HG02884 (cell line): ENCODE data around the gene TEX48.
A peak's percentile ranks its signal among the peaks of the same experiment; 100 is the strongest.

ENCODE experiments used
- ATAC-seq: cut with Tn5 transposase; IDR thresholded peaks from one replicate; pipeline ENCODE4 v1.9.1; 2021; ENCODE audit warnings: mild to moderate bottlenecking, moderate library complexity; ENCODE audit not compliant: unreplicated experiment

Gene TEX48, protein sequence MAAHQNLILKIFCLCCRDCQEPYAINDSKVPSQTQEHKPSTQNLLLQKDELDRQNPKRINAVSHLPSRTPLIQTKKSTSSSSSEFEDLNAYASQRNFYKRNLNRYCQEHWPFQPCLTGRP

GRCh38 chr9:114681594-114682332, at the start of gene TEX48:
Gene TEX48 (minus strand): TSS chr9:114682192. CDS start chr9:114671723, 10,469 bp downstream.
- ATAC-seq = peak; percentile 89

GRCh38 chr9:114731701-114732100, 49.7 kb upstream of the TEX48 start:
- no peak for ATAC-seq

GRCh38 chr9:114729706-114730105, 47.7 kb upstream of the TEX48 start:
- no peak for ATAC-seq

DNA sequence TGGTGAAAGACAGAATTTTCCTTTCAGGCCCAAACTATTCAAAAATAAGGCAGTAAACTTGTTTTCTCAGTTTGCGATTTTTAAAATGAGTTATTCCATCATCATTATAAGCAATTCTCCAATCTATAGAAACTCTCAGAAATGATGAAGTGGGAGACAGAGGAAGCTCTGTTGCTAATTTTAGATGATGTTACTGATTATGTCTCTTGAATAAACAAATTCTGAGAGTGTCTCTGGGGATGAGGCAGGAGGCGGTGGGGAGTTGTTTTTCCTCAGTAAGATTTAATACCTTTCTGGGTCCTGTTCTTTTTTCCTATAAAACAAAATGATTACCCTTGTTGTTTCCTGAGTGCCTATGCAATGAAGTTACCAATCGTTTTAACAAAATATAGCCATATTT, 43.9 kb upstream of the TEX48 start:
- ATAC-seq = no peak

DNA sequence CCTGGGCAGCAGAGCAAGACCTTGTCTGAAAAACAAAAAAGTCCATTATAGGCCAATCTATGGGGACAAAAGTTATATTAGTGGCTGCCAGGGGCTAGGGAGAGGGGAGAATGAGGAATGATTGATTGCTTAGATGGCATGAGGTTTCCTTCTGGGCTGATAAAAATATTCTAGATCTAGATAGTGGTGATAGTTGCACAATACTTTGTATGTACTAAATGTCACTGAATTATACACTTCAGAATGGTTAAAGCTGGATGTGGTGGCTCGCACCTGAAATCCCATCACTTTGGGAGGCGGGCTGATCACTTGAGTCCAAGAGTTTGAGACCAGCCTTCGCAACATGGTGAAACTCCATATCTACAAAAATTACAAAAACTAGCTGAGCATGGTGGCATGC, 42.8 kb upstream of the TEX48 start:
- no peak for ATAC-seq

- ATAC-seq = no peak
These were observed 41.9 kb upstream of the TEX48 start for GRCh38 chr9:114723931-114724330.

- ATAC-seq = no peak
These were observed 41.1 kb upstream of the TEX48 start for GRCh38 chr9:114722937-114723620.

DNA sequence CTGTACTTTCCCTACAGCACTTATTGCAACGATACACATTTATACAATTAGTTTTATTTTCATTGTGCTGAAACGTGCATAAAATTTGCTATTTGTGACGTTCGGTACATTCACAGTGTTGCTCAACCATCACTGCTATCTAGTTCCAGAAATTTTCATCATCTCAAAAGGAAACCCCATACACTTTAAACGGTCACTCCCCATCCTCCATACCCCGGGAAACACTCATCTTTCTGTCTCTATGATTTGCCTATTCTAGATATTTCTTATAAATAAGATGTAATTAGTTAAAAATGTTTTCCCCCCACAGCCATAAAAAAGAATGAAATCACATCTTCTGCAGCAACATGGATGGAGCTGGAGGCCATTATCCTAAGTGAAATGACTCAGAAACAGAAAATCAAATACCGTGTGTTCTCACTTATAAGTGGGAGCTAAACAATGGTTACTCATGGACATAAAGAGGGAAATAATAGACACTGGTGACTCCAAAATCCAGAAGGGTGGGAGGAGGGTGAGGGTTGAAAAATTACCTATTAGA, 40.2 kb upstream of the TEX48 start:
- no peak for ATAC-seq

DNA sequence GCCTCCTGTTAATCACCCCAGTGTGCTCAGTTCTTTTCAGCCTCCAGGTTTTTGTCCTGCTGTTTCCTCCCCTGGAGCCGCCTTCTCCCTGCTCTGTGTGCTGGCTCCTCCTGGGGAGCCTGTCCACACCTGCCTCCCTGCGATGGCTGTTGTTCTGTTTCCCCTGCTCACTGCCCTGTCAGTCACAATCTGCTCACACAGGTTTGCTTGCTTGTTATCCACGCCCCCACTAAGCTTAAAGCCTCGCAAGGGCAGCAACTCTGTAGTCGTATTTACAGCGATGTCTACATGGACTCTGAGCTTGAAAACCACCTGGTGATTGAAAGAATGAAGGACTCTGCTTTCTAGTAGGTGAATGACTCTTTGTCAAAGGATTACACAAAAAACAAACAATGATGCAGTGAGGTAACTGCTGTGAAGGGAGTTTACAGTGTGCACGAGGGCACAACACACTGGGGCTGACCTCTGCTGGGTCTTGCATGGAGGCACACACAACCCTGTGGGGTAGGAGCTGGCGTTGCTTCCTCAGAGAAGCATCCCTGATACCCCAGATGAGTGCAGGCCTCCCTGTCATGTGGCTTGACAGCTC, 39.6 kb upstream of the TEX48 start:
- ATAC-seq = no peak

DNA sequence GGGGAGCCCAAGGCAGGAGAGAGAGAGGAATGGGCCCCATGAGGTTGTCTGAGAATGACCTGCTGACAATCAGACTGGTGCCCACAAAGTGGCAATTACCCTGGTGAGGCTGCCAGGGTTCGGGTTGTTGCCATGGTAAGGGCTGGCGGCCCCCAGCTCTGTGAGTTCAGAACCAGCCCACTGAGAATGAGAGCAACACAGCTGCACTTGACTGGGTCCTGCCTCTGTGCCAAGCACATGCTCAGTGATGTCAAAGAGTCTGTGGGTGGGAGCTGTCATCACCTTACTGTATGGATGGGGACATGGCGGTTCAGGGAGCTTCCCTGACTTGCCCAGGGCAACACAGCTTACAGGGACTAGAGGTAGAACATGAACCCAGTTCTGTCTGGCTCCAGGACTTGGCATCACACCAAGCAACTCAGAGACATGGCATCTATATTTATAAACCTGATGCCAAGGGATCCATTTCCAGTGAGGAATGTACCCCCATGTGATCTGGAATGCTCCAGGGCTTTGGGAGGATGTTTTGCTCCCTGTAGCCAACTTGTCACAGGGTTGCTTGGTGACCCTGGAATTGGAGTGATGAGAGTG, 38.2 kb upstream of the TEX48 start:
- ATAC-seq = no peak

GRCh38 chr9:114719290-114719689, 37.3 kb upstream of the TEX48 start:
- ATAC-seq = no peak

- ATAC-seq = peak; percentile 84
These were observed 36.8 kb upstream of the TEX48 start for GRCh38 chr9:114718801-114719221.

GRCh38 chr9:114717908-114718486, 36.0 kb upstream of the TEX48 start:
- no peak for ATAC-seq

- no peak for ATAC-seq
These were observed 27.6 kb upstream of the TEX48 start for GRCh38 chr9:114709636-114710035.

DNA sequence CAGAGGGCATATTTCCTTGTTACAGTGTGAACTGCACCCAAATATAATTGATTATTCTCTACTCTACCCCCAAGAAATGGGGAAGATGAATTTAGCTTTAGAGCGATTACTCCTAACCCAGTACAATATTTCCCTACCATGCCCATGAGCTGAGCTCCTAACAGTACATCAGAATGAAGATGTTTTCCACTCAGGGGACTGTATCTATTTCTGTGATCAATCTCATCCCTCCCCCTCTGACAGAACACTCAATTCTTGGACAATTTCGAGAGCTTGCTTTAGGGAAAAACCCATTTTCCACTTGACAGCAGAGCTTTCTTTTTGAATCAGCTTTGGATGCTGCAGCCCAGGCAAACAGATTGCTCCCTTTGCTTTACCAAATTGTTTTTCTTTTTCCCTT, 24.7 kb upstream of the TEX48 start:
- ATAC-seq = no peak

GRCh38 chr9:114701988-114702387, 20.0 kb upstream of the TEX48 start:
- ATAC-seq = no peak

- ATAC-seq = peak; percentile 30
These were observed 16.0 kb upstream of the TEX48 start for GRCh38 chr9:114697951-114698351.

DNA sequence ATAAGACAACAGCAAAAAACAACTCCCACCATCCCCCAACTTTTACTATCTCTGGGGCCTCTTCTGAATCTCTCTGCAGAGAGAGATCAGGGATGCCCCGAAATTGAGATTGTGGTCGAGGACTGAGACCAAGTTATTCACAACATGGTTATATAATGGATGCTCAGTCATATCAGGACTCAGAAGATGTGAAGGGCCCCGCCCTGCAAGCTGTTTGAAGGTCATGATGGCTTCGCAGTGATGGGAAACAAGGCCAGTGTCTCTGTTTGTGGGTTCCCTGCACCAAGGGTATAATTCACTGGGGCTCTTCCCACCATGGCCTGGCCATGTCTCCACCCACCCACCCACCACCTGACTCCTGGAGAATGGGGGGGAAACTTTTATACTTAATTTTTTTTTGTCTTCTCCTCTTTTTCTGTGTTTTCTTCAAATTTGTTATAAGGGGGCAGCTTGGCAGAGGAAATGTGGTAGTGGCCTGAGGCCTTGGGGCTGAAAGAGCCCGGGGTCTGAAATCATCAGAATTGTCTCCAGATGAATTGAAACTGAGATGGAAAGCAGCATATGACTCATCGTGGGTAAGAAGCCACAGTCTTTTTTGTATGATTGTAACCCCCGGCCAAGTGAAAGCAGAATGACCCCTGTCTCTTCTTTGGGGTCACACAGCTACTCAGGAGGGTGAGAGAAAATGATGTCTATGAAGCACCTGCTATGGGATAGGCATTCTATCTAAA, 15.0 kb upstream of the TEX48 start:
- ATAC-seq = peak; percentile 62

- no peak for ATAC-seq
These were observed 14.0 kb upstream of the TEX48 start for GRCh38 chr9:114695948-114696347.

GRCh38 chr9:114694719-114695269, 12.8 kb upstream of the TEX48 start:
- peak; percentile 36 for ATAC-seq
